ENCODE measurements around the gene DYRK1A.

The DYRK1A gene

GRCh38 chr21:37385179-37385765 lies 18.7 kb downstream of the DYRK1A start:
- no peak for DNase-seq (ENCODE audit: low read depth in 2 of 2)

DNA sequence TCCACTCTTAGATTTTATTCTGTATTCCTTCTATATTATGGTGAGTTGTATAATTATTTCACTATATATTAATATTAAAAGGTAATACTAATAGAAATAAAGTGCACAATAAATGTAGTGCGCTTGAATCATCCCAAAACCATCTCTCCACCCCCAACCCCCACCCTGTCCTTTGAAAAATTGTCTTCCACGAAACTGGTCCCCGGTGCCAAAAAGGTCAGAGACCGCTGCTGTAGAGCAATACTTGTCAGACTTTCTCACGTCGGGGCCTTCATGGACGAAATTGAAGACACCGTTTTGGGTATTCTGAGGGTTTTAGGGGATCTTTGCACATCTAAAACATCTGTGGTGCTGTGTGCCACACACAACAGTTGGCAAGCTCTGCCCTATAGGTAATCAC lies 19.6 kb downstream of the DYRK1A start:
- no peak for DNase-seq (ENCODE audit: low read depth in 2 of 2)

DNA sequence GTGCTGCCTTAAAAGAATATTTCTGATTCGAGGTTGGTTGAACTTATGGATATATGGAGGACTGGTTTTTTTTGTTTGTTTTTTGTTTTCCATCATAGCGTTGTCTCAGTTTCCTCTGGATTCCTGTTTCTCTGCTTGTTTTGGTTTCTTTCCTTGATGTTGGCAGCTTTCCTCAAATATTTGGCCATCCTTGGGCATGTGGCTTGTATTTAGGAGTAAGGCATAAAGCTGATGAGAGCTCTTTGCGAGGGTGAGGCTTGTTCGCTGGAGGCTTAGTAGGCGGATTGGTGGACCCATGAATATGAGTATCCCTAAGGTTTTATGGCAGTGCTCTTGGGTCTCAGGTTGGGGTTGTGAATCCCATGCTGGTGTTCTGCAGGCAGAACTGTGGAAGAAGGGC lies 22.9 kb downstream of the DYRK1A start:
- no peak for DNase-seq (ENCODE audit: low read depth in 2 of 2)

DNA sequence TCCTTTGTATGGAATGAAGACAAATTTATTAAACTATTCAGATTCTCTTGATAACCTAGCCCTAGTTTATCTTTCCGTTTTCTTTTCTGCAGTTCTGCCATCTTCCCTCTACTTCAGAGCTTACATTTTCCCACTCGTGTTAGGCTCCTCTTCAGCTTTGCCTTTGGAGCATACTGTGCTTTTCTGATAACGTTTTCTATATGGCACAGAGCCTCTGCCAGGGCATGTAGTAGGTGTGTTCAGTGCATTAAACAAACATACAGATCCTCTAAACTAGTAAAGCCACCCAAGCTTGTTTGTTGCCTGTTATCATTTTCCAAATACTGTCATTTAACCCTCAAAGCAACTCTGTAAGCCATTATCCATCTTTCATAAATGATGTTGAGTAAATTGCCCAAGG lies 25.1 kb downstream of the DYRK1A start:
- DNase-seq (ENCODE audit: low read depth in 2 of 2) = no peak

DNA sequence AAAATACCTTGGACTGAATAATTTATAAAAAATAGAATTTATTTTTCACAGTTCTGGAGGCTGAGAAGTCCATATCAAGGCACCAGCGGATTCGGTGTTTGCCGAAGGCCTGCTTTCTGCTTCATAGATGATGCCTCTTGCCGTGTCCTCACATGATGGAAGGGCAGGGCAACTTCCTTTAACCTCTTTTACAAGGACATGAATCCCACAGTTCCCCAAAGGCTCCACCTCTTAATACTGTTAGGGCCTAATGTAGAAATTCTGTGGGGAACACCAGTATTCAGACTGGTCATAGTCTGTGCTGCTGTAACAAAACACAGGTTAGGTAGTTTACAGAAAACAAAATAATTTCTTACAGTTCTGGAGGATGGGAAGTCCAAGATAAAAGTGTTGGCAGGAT lies 25.9 kb downstream of the DYRK1A start:
- no peak for DNase-seq (ENCODE audit: low read depth in 2 of 2)

DNA sequence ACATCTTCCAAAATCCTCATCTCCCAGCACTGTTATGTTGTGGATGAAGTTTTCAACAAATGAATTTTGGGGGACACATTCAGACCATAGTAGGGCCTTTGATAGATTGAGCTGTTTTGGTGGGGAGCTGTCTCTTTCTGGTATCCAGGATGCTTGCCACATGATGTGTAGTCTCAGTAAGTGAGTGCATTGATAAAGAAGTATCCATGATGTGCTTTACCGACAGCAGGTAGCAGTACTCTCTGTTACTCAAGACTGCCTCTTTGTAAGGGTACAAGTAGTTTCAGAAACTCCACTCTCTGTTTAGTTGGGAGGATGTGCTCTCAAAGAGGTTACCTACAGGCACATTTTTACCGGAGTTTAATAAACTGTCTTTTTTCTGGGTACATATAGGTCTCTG lies 26.5 kb downstream of the DYRK1A start:
- DNase-seq (ENCODE audit: low read depth in 2 of 2) = no peak

DNA sequence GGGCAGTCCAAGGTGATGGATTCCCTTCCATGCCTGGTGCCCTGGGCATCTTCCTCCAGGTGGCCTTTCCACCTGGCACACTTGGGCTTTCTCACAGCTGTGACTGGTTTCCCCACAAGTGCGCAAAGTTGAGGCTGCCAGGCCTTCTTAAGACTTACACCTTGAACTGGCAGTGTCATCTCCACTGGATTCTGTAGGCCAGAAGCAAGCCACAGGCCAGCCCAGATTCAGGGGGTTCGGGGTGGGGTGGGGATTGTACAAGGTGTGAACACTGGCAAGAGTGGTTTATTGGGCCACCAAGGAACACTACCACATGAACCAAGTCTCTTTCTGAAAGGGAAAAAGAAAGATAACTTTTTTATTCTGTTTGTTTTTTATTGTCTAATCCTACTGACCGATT lies 27.2 kb downstream of the DYRK1A start:
- DNase-seq (ENCODE audit: low read depth in 2 of 2) = no peak

GRCh38 chr21:37395961-37396360 lies 29.4 kb downstream of the DYRK1A start:
- no peak for DNase-seq (ENCODE audit: low read depth in 2 of 2)

GRCh38 chr21:37396855-37397254 lies 30.3 kb downstream of the DYRK1A start:
- DNase-seq (ENCODE audit: low read depth in 2 of 2) = no peak

GRCh38 chr21:37398697-37399096 lies 32.1 kb downstream of the DYRK1A start:
- no peak for DNase-seq (ENCODE audit: low read depth in 2 of 2)

DNA sequence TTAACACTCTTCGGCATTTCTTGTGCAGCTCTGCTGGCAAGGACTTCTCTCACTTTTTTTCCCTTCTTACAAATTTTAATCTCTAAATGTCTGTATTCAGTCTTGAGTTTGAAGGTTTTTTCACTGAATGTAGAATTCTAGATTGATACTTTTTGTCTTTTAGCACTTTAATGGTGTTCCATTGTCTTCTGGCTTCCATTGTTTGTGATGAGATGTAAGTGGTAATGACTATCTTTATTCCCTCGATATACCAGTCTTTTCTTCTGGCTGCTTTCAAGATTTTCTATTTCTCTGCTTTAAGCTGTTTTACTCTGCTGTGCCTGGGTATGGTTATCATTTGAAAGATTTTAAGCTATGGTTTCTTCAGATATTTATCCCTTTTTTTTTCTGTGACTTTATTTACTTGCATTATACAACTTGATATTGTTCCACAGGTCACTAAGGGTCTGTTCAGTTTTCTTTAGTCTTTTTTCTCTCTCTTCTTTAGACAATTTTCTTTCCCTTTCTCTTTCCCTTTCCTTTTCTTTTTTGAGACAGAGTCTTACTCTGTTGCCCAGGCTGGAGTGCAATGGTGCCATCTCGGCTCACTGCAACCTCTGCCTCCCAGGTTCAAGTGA lies 35.8 kb downstream of the DYRK1A start:
- DNase-seq (ENCODE audit: low read depth in 2 of 2) = no peak

DNA sequence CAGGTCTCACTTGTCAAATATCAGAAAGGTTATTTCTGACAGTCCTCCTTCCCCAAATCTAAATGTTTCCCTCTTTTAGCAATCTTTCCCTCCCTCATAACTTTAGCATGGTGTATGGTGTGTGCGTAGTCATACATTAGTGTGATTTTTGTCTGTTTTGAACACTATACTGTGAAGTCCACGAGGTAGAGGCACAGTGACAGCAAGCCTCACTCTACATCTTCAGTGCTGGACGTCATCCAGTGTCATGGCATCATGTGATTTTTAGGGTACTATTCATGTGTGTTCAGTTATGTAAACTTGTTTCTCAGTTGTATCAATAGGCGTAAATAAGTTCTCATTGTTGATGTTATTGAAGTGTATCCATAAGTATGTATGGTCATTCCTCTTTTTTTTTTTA lies 39.1 kb downstream of the DYRK1A start:
- DNase-seq (ENCODE audit: low read depth in 2 of 2) = no peak

- no peak for DNase-seq (ENCODE audit: low read depth in 2 of 2)
Observed at GRCh38 chr21:37407719-37408420, 41.3 kb downstream of the DYRK1A start.

DNA sequence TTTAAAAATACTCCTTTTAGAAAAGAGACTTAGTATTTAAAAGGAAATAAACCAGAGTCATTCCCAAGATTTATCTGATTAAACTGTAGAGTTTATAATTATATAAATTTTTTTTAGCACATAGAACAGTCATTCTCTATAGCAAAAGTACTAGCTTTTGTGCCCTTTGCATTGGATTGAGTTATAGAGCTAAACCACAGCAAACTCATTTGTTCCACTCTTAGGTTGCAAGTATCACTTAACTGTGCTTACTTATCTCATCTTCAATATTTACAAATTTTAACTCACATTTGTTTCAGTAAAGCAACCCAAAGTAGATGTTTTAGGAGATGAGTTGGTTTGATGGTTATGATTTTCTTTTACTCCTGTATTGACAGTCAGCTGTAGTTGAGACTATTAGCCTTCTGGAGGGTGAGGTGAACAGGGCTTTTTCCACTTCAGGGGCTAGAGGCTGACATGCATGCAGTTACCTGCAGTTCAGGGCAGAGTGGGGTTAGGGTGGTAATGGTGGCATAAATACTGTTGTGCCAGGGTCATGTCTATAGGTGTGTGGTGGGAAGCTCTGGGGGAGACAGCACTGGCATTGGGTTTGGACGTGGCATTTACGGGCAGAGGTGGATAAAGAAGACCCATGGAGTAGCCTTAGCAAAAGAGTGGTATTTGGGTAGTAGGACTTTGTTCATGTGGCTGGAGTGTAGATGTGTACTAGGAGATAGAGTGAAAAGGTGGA lies 42.1 kb downstream of the DYRK1A start:
- DNase-seq (ENCODE audit: low read depth in 2 of 2) = no peak

GRCh38 chr21:37410639-37411038 lies 44.1 kb downstream of the DYRK1A start:
- DNase-seq (ENCODE audit: low read depth in 2 of 2) = no peak

- no peak for DNase-seq (ENCODE audit: low read depth in 2 of 2)
Observed at GRCh38 chr21:37412603-37413360, 46.2 kb downstream of the DYRK1A start.

DNA sequence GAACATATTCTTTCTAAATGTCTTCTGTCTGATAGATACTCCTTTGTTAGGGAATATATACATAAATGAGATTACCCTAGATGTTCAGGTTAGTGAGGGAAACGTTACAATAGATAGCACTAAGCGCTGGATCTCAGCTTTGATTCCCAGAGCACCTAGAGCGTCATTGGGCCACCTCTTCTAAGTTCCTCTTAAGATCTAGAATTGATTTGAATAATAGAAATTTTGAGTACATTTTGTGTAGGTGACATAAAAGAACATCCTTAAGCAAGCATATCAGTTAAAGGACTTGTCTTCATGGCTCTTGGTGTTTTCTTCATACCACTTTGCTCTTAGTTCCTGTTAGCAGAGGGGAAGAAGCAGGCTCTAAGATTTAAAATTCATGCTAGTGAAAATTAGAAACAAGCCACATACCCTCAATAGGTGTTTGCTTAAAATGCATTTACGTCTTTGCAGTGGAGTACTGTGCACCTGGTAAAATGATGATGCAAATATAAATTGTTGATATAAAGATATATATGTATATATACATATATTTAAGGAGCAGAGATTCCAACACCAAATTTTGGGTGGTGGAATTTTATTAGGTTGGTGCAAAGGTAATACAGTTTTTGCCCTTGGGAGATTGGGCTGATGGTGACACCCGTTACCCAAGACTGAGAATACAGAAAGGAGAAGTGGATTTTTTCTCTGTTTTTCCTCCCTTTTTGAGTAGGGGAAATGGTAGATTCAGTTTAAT lies 47.1 kb downstream of the DYRK1A start:
- no peak for DNase-seq (ENCODE audit: low read depth in 2 of 2)

GRCh38 chr21:37414292-37415253 lies 48.0 kb downstream of the DYRK1A start:
- no peak for DNase-seq (ENCODE audit: low read depth in 2 of 2)

DNA sequence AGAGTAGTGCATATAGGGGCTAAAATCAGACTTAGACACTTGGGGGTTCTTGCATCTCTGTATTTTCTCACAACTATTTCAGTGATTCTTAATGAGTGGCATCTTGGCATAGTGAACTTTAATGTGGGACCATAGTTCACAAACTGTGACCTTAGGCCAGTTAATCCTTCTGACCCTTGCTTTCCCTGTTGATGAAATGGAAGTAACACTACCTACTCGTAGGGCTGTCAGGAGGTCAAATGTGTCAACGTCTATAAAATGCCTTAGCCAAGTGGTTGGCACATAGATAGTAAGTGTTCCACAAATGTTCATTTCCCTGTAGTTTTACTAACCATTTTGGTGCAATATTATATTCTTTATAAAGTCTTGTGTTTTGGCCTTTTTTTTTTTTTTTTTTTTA lies 49.4 kb downstream of the DYRK1A start:
- DNase-seq (ENCODE audit: low read depth in 2 of 2) = no peak

GRCh38 chr21:37416914-37417313 lies 50.3 kb downstream of the DYRK1A start:
- no peak for DNase-seq (ENCODE audit: low read depth in 2 of 2)
